GM21529 (cell line): Measurements from ENCODE around the gene DNHD1.

Source experiments
- ATAC-seq: cut with Tn5 transposase; IDR thresholded peaks from one replicate; pipeline ENCODE4 v1.9.1; 2021; ENCODE audit not compliant: unreplicated experiment

Gene DNHD1

DNA sequence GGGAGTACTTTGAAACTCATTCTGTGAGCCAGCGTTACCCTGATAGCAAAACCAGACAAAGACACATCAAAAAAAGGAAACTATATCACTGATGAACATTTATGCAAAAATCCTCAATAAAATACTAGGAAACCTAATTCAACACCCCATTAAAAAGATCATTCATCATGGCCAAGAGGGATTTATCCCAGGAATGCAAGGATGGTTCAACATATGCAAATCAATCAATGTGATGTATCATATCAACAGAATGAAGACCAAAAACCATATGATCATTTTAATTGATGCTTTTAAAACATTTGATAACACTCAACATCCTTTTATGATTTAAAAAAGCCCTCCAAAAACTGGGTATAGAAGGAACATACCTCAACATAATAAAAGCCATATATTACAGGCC is 86.5 kb downstream of the DNHD1 start:
- no peak for ATAC-seq

DNA sequence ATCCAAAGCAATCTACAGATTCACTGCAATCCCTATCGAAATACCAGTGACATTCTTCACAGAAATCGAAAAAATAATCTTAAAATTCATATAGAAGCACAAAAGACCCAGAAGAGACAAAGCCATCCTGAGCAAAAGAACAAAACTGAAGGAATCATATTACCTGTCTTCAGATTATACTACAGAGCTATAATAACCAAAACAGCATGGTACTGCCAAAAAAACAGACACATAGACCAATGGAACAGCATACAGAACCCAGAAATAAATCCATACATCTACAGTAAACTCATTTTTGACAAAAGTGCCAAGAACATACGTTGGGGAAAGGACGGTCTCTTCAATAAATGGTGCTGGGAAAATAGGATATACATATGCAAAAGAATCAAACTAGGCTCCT is 87.4 kb downstream of the DNHD1 start:
- ATAC-seq: no peak

DNA sequence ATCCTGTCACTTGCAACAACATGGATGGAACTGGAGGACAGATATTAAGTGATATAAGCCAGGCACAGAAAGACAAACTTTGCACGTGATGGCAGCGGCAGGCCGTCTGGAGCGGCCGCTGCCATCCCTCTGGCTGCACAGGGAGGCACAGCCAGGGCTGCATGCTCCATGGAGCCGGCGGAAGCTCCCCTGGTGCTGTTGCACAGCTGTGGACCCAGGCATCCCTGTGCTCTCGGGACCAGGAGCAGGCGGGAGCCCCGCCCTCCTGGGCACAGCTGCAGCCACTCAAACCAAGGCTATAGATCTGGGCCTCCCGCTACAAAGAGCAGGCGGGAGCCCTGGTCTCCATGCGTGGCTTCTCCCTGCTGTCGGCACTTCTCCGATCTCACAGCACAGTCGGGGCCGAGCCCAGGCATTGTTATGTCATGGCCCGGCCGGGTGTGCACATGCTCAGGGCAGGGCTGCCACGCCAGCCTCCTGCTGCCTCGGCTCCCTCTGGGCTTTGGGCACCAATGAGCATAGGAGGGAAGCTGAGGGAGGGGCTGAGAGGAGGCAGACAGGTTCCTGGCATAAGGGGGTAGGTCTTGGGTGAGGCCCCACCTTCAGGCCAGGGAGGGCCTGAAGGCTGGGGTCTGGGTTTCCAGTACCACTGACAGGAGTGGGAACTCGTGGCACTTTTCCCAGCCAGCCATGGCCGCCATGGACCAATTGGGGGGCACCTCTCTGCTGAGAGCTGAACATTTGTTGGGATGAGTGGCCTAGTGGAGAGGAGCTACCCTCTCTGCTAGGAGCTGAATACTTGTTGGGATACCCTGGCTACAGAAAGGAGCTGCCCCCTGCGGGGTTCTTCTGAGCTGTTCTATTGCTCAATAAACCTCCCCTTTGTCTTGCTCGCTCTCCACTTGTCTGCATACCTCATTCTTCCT is 89.6 kb downstream of the DNHD1 start:
- ATAC-seq: no peak

DNA sequence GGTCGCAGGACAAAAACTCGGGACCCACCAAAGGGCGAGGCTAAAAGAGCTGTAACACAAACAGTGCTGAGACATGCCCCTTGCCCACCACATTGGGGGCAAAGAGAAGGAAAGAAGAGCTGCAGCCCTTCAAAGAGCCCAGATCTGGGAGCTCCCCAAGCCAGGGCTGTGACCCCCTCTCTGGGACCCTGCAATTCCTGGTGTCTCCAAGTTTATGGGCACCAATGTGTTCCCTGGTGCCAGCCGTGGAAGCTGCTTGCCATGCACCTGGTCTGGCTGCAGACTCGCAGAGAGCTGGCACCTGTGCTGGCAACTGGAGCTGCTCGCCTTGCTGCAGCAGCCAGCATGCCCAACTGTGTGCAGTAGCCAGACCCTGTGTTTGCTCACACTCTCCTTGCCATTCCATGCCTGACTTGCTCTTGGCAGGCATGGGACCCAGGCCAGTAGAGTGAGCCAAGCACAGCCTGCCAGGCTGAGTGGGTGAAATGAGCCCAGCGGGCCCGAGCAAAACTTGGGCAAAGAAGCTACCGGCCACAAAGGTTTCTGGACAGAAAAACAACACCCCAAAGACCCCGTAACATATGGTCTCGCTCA is 90.4 kb downstream of the DNHD1 start:
- ATAC-seq: no peak

DNA sequence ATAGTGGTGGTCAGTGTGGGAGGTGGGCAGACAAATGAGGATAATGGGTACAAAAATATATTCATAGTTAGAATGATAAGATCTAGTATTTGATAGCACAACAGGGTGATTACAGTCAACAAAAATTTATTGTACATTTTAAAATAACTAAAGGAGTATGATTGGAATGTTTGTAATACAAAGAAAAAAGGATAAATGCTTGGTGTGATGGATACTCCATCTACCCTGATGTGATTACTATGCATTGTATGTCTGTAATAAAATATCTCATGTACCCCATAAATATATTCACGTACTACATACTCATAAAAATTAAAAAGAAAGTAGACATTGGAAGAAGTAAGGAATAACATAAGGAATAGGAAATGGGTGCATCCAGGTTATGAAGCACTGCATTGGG is 90.9 kb downstream of the DNHD1 start:
- ATAC-seq: no peak

DNA sequence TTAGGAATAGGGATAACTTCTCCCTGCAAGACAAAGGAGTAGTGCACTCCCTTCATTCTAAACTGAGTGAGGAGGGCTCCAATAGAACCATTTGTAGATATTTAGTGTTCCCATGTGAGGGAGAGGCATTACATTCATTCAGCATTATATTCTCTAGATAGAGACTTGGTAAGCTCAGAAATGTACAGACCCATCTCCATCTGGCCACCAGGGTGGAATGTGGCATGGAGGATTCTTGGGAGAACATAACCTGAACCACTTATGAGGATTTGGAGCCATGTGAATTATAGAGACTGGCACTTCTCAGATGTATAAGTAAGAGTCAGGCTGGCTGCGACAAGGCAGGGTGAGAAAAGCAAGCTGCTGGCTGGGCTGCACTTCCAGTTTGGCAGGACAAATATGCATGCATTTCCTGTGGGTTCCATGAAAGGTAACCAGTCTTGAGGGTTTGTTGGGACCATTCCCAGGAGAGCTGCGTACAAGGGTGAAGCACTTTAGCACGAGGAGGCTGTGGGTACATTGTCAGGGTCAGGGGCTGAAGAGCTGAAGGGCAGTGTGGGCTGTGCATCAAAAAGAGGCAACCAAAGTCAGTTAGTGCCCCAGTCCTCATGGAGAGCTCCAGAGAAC is 97.2 kb downstream of the DNHD1 start:
- no peak for ATAC-seq

DNA sequence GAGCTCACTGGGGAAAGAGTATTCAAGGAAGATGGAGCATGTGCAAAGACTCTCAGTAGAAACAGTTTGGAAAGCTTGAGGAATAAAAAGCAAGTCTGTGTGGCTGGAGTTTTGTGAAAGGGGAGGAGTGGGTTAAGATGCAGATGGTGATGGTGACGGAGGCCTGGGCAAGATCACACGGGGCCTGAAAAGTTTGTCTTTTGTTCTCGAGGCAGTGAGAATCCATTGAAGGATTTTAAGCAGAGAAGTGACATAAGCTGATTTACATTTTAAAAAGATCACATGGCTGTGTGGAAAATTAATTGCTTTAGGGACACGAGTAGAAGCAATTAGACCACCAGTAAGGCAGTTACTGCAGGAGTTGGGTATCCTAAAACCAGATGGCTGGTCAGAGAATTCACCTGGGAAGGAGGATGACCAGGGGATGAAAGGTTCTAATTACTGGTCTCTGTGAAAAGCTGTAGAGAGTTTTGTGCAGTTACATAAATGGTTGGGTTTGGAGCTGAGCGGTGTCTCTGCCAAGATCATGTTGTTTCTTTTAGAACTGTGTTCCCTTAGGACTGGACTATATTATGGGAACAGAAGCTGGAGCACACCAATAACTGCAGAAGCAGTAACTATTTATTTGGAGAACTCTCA is 99.3 kb downstream of the DNHD1 start:
- no peak for ATAC-seq

DNA sequence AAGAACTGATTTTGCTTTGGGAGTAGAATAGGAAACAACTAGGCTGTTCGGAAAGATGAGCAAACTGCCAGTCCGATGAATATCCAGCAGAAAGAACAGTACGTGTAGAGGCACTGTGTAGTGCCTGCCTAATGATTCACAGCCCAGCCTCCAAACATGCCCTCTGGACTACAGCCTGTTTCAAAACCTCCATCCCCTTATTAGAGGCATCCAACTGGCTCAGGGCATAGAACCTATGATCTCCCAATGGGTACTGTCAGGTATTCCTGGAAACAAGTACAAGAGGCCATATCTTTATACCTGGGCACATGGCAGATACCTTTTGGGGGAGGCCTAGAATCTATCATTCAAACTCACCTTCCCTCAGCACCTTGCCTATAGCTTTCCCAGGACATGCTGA is 101.5 kb downstream of the DNHD1 start:
- ATAC-seq: no peak

DNA sequence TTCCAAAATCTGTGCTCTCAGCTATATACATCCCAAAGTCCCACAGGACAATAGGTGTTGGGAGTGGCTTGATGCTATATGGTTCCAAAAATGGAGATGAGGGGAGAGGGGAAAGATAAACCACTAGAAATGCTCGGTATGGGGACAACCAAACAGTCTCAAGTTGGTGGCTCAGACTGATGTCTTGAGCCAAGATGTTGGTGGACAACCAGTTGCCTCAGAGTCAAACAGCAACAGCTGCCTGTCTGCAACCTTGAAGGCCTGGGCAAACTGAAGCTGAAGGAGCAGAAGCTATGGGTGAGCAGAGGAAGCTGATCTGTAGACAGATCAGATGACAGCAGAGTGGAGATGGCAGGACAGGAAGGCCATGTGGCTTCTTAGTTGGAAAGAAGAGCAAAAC is 102.4 kb downstream of the DNHD1 start:
- no peak for ATAC-seq

DNA sequence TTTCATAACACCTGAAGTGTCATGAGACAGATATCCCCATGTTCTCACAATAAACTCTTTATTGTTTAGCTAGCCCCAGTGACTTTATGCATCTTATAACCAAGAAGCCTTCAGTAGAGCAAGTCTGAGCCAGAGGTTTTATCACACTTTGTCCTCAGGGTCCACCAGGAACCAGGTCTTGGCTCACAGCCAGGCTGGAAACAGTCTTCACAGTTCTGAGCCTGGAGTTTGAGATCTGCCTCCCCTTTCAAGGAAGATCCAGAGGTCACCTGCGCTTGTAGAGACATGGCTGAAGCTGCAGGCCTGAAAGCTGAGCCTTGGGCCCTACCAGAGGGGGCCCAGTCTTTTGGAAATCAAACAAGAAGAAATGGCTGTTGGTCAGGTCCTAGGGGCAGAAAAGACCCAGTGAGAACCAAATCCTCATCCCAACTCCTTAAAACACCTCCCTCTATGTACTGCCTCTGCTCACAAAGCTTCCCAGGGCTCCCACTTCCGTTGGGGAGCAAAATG is 102.9 kb downstream of the DNHD1 start:
- ATAC-seq: no peak

DNA sequence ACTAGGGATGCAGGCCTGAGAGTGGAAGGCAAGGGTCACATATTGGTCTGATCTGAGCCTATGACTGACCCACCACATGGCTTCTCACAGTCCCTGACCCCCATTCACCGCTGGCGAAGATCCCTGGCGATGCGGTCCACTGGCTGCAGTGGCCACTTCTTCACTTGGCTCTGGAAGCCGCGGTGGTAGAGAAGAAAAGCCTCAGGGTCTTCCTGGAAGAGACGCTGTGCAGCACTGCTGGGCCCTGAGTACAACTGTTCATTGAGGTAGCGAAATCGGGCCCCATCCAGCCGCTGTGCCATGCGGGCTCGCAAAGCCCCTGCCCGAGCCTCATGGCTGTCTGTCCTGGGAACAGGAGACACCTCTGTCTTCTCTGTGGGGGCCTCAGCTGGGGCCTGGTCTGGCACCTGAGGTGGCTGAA is 104.0 kb downstream of the DNHD1 start:
- ATAC-seq: no peak

DNA sequence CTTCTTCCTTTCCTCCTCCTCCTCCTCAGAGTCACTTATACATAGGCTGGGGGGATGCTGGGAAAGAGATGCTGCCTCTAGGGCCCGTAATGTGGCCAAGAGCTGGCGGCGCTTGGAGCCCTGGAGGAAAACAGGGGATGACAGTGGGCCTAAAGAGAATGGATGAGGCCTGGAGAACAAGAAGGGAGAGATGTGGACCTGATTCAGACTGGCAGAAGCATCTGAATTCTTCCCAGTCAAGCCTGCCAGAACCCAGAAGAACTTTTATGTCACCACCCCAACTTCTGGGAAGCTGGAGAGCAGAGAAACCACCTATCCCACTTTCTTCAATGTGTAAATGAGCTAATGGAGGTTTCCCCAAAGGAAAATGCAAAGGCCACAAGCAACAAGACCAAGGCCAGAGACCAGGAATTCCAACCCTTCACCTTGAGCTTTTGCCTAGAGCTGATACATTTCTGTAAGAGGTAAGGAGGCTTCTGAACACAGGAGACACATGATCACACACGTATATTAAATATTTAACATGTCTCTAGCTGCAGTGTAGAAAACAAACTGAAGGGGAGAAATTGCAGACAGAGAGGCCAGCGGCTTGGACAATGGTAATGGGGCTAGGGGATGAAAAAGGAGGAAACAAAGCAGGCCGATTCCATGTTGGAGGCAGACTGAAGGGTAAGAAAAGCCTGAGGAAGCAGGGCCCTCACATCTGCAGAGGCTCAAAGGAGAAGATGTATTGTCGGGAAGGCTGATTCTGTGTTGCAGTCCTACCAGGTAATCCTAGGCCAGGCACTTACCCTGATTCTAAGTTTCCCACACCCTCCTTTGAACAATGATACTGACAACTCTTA is 105.2 kb downstream of the DNHD1 start:
- no peak for ATAC-seq

DNA sequence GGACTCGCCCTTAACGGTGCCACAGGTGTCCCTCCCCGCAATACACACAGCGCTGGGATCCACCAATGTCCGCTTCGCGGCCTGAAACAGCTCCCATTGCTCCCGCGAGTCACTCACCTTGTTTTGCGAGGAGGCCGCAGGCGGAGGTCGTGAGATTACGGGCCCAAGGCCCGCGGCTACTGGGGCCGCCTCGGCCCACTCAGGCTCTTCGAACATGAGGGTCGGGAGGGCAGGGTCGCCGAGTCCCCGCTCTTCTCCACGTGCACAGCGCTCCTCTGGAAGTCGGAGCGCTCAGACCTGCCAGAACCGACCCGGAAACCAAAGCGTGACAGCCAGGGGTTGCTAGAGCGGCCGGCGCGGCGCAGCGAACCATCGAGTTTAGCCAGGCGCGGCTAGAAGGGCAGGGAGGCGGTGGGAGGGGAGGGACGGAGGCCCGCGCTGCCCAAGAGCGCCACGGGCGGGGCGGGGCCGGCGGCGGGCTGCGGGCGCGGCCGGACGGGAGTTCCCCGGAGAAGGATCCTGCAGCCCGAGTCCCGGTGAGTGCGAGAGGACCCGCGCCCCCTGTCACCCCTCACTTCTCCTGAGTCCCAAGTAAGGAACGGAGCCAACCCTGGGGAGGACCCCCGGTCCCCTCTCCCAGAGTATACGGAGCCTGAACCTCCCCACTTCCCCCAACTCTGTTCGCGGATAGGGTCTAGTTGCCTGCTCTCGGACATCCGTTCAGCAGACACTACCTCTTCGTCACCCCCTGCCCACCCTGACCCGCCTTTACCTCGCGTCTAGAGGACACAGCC is 106.4 kb downstream of the DNHD1 start, which contains the start of the genes ILK and RRP8:
Gene ILK (plus strand): TSS at position 488 of the 794 bp plus-strand sequence. CDS start 498 bp downstream, outside the sequence.
Gene RRP8 (minus strand): TSS at position 330 of the 794 bp plus-strand sequence. CDS start 114 bp downstream, at position 216.
- ATAC-seq: peak; percentile 70

DNA sequence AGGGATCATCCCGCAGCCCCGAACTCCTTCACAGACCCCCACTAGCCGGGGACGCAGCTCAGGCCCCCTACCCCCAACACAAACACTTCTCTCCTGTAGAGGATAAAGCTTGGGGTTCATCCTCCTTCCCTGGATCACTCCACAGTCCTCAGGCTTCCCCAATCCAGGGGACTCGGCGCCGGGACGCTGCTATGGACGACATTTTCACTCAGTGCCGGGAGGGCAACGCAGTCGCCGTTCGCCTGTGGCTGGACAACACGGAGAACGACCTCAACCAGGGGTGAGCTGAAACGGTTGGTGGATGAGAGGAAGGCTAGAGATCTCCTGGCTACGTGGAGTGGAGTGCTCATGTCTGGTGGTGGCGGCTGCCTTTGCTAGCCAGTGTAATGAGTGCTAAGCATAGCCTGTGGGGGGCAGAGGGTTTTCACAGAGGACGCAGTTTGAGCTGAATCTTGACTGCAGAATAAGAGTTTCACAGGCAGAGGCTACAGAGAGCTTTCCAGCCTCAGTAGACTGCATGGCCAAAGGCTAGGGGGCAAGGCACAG is 107.1 kb downstream of the DNHD1 start:
- peak; percentile 46 for ATAC-seq

DNA sequence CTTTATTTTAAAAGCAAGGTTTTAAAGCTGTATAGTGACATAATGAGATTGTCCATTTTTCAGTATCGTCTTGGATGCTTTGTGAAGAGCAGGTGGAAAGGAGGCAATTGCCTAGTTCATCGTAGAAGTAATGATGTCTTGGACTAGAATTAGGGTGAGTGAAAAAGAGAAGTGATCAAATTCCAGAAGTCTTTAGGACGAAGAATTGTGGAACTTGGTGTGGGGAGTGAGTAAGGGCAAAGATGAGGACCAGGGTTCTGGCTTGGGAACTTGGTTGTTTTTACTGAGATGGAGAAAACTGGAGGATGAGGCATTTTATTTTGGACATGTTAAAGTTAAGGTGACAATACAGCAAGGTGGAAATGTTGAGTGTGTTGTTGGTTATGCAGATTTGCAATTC is 107.7 kb downstream of the DNHD1 start:
- no peak for ATAC-seq

DNA sequence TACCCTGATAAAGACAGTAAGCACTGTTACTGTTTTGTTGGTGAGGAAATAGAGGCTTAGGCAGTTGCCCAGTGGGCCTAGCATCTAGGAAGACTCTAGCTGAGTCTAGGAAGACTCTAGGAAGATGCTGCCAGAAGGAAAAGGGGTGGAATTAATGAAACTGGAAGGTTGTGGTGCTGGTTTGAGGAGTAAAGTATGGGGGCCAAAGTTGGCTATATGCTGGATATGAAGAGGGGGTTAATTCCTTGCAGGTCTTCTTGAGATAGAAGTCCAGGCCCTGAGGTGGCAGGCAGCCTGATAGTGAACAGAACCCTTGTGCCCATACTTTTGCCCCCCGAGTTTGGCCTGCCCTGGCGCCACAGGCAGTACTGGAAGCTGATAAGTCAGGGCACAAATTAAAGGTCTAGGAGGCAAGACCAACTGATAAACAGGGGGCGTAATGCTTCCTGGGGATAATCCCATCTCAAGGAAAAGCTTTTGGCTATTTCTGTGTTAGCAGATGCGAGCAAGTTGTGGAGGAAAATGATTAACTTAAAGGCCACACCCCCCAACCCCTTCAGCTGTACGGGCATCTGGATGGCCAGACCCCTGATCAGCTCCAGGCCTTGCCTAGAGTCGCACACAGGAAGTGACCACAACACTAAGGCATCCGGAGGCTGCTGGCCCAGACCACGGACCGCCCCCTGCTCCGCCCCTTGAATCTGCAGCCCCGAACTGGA is 109.5 kb downstream of the DNHD1 start:
- peak; percentile 44 for ATAC-seq

DNA sequence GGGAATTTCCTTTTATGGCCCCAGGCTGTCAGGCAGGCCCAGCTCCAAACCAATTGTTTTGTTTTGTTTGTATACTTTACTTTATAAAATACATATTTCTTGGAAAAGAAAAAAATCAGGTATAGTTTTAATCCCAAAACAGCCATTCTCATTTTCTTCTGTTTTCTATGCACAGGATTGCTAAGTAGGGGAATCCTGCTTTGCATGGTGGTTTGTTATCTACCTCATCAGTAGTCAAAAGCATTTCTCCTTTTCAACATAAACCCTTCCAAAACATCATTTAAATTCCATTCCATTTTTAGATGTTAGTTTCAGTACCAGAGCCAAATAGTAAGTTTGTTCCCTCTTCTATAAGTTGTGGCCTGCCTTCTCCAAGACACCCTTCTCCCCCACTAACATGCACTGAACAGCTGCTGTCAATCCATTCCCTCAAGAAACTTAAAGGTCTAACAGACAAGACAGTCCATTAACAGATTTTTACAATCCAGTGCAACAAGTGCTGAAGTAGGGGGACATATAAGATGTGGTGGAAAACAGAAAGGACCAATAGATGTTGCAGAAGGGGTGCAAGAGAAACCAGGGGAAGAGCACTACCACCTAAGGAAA is 110.2 kb downstream of the DNHD1 start:
- ATAC-seq: no peak

DNA sequence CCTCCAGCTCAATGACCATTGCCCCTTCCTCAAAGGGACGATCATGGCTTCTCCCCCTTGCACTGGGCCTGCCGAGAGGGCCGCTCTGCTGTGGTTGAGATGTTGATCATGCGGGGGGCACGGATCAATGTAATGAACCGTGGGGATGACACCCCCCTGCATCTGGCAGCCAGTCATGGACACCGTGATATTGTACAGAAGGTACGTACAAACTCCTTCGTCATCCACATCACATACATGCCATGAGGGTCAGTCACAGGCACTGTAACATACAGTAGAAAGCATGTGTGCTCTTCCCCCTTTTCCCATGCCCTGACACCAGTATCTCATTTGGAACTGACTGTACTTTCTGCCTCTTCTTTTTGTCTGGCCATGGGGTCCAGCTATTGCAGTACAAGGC is 110.9 kb downstream of the DNHD1 start:
- ATAC-seq: no peak
